HG03135 (cell line): Measurements from ENCODE around the gene CD151.

Source experiments
- ATAC-seq: cut with Tn5 transposase; IDR thresholded peaks from one replicate; pipeline ENCODE4 v1.9.1; 2021; ENCODE audit warnings: mild to moderate bottlenecking, moderate library complexity; ENCODE audit not compliant: unreplicated experiment

The CD151 gene

GRCh38 chr11:813072-813455, 19.7 kb upstream of the CD151 start:
- ATAC-seq: no peak

DNA sequence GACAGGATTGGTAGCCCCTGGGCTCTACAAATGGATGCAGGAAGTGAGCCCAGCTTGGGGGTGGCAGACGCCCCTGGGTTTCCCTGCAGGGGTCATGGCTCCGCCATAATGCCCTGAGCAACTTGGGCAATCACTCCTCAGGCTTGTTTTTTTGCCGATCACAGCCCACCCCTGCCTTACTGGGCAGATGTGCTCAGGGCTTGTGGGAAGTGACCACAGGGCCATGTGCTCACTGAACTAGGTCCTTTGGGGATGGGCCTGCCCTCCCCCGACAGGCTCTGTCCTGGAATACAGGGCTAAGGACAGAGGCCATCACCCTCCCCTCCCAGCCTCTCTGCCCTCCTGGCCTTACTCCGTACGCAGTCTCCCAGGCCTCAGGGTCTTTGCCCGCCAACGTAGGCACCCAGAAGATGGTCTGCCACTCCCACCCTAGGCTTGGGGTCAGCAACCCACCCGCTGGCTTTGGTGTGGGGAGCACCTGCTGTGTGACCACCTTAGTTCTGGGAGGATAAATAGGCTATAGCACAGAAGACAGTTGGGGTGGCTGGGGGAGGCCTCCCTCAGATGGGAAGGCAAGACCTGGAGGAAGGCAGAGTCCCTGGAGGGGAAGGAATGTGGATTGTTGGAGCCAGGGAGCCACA, 19.2 kb upstream of the CD151 start:
- no peak for ATAC-seq

GRCh38 chr11:815675-816432, 16.9 kb upstream of the CD151 start:
- no peak for ATAC-seq

DNA sequence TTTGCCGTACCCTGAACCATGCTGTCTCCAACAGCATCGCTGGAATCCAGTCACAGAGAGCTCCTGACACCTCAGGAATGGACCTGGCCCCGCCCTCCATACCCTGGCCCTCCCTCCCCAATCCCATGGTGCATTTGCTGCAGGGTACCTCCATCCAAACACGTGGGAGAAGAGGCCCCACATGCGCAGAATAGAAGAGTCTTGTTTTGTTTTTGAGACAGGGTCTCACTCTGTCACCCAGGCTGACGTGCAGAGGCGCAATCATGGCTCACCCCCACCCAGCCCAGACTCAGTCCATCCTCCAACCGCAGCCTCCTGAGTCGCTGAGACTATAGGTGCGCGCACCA, 16.3 kb upstream of the CD151 start:
- ATAC-seq: no peak

- peak; percentile 2 for ATAC-seq
These were observed 14.2 kb upstream of the CD151 start, which contains the start of gene PNPLA2 for GRCh38 chr11:818396-819128. TSS of gene PNPLA2 (plus strand) at chr11:818914. CDS start at chr11:819719, 805 bp downstream.

DNA sequence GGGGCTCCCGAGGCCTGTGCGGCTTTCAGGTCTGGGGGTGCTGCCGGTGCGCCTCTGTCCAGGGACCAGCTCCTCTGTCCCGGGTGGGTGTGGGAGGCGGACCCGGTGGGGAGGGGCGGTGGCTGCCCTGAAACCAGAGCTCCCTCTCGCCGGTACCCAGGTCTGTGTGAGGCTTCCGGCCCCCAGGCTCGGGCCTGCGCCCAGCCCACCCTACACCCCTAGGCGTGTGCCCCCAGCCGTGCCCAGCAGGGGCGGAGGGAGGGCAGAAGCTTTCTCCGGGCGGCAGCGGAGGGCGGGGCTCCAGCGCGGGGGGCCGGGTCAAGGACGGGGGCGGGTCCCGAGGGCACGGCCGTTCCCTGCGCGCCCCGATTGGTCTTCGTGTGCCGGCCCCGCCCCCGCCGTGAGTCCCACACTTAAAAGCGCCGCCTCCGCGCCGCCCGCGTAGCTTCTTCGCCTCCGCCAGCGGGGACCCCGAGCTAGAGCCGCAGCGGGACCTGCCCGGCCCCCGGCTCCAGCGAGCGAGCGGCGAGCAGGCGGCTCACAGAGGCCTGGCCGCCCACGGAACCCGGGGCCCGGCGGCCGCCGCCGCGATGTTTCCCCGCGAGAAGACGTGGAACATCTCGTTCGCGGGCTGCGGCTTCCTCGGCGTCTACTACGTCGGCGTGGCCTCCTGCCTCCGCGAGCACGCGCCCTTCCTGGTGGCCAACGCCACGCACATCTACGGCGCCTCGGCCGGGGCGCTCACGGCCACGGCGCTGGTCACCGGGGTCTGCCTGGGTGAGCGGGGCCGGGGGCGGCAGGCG, 13.4 kb upstream of the CD151 start:
- ATAC-seq: peak; percentile 63

GRCh38 chr11:819943-820649, 12.7 kb upstream of the CD151 start:
- ATAC-seq: peak; percentile 56

DNA sequence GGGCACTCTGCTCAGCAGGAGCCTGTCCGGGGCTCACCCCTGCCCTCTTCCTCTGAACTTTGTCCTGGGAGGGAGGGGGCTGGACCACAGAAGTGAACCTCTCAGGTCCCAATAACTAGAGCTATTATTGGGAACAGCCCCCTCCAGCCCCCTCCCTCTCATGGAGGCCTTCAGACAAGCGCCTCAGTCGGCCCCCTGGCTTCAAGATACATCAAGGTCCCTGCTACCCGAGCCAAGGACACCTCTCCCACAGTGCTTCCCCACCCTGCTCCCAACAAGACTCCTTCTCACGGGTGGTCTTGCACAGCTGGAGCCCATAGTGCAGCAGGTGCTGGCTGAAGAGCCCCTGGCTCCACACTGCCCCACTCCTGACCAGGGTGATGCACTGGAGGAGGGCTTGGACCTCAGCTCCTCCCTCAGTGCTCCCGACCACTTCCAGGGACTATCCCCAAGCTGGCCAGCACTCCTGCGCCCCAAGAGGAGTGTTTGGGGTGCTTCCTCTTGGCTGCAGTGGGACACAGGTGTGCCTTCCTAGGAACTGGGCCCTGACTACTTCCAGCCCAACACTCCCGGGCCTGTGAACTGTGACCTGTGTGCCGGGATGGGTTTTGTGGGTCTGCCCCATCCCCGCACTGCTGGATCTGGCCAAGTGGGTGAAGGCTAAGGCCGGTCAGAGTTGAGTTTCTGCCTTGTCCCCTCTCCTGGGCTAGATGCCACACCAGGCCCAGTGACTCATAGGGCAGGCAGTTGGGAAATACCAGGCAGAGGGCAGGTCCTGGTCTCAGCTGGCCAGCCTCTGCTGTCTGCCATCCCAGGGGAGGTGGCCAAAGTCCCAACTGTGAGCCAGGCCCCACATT, 11.9 kb upstream of the CD151 start:
- ATAC-seq: no peak

DNA sequence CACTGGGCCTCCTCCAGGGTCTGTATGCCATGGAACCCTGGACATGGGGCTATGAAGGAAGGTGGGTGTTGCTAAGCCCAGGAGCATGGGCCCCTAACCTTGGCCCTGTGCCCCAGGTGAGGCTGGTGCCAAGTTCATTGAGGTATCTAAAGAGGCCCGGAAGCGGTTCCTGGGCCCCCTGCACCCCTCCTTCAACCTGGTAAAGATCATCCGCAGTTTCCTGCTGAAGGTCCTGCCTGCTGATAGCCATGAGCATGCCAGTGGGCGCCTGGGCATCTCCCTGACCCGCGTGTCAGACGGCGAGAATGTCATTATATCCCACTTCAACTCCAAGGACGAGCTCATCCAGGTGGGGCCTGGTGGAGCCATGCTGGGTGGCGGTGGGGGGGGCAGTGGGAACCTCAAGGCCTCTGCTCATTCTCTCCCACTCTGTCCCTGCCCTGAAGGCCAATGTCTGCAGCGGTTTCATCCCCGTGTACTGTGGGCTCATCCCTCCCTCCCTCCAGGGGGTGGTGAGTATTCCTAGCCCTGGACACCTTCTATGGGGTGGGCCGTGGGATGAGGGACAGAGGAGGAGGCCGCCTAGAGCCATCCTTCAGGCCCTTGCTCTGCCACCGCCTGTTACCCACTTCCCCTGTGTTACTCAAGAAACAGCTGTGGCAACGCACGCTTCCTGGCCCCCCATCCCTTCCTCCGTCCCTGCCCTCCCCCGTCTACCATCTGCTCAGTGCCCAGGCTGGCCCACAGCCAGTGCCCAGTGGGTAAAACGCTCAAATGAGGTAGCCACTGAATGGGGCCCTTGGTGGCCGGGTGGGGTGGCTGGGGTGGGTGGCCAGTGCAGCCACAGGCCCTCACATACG, 11.0 kb upstream of the CD151 start:
- no peak for ATAC-seq

GRCh38 chr11:823441-824291, 9.1 kb upstream of the CD151 start:
- ATAC-seq: no peak

DNA sequence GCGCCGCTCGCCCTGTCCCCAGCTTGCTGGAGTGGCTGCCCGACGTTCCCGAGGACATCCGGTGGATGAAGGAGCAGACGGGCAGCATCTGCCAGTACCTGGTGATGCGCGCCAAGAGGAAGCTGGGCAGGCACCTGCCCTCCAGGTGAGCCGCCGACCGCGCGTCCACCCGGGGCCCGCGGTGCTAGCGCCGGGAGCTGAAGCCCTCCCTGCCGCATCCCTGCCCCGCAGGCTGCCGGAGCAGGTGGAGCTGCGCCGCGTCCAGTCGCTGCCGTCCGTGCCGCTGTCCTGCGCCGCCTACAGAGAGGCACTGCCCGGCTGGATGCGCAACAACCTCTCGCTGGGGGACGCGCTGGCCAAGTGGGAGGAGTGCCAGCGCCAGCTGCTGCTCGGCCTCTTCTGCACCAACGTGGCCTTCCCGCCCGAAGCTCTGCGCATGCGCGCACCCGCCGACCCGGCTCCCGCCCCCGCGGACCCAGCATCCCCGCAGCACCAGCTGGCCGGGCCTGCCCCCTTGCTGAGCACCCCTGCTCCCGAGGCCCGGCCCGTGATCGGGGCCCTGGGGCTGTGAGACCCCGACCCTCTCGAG, 8.4 kb upstream of the CD151 start:
- ATAC-seq: no peak

- no peak for ATAC-seq
These were observed 7.8 kb upstream of the CD151 start for GRCh38 chr11:824942-825341.

- ATAC-seq: no peak
These were observed 7.2 kb upstream of the CD151 start for GRCh38 chr11:825366-826226.

DNA sequence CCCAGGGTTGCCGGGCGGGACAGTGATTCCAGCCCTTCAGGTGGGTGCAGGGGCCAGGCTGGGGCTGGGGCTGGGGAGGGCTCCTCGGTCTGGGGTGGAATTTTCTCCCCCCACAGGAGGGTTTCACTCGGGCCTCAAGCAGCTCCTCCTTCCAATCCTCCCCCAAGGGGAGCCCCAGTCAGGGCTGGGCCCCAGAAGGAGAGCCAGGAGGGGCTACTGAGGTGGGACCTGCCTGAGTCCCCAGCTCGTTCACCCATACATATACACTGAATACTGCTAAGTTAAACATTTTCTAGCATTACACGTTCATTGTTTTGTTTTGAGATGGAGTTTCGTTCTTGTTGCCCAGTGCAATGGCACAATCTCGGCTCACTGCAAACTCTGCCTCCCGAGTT, 6.5 kb upstream of the CD151 start:
- ATAC-seq: no peak

DNA sequence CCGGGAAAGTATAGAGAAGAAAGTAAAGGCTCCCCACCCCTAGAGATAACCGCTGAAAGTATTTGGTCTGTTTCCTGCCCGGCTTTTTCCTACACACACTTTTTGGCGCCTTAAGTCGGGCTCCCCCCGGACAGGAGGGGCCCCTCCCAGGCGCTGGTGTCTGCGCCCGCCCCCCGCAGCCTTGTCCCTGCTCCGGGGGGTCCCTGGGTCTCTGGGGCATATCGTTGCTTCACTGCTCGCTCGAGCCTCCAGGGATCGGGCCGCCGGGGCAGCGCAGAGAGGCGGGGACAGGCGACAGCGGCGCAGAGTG, 6.0 kb upstream of the CD151 start:
- ATAC-seq: peak; percentile 3

- ATAC-seq: peak; percentile 39
These were observed 5.4 kb upstream of the CD151 start for GRCh38 chr11:827146-827896.
